Stomach (tissue), 8 donors: ENCODE data around the gene UHRF2. TPM values are rescaled to one million over a fixed set of nuclear protein-coding genes. Genes with fewer than 3 reads are reported as not detected.

ENCODE experiments used
- polyA plus RNA-seq, 3 donors: library from polyadenylated mRNA; stranded (reverse); fragments of 200-250 nt; gene quantifications; one replicate each; pipeline ENCODE4 v1.2.3, GENCODE V29; 2013
- small RNA-seq, 4 donors: library from RNA; depleted of rRNA; stranded (forward); fragments of <200 nt; gene quantifications; one replicate each; pipeline ENCODE3, GENCODE V24; 2016
- total RNA-seq, 5 donors: library from RNA; depleted of rRNA; stranded (reverse); fragments of >200 nt; gene quantifications; one replicate each; pipeline versions ENCODE4 v1.1.0 to v1.2.3, GENCODE V29; 2014 to 2016
- donor health status: healthy with polysubstance abuse.
- donor health status: Bipolar disorder and iron deficiency.
- donor health status: healthy.

The UHRF2 gene
- total and polyA plus RNA-seq, 8 donors = 9.4 to 114 (median 49.3) TPM

Small RNA genes within 50 kb of the gene (small RNA-seq; reads per million reads assigned to genes)
- 0 reads per million in 4 donors for gene RN7SL25P

Other genes starting within 250 kb of the UHRF2 start
- gene IL33, start 197.4 kb upstream of the UHRF2 start, total RNA-seq = 100 to 1,000 TPM in 1 of 5 donors, 10 to 100 TPM in 3, 1 to 10 TPM in 1; 2.9 to 189 (median 25.9) TPM
- 10 to 100 TPM; 19.5 to 47.5 (median 27.6) TPM for gene IL33, start 197.4 kb upstream of the UHRF2 start, polyA plus RNA-seq
- not detected for gene TPD52L3, start 84.8 kb upstream of the UHRF2 start, total RNA-seq
- not detected for gene TPD52L3, start 84.8 kb upstream of the UHRF2 start, polyA plus RNA-seq
- 1 to 10 TPM in 1 of 5 donors, under 1 TPM in 1, not detected in 3; 0.37 to 2.2 TPM for gene GLDC, start 232.5 kb downstream of the UHRF2 start, total RNA-seq
- 1 to 10 TPM in 1 of 3 donors, under 1 TPM in 1, not detected in 1; 0.31 to 3.7 TPM for gene GLDC, start 232.5 kb downstream of the UHRF2 start, polyA plus RNA-seq